IMR-90 (cell line): ENCODE measurements around the gene NAV2. TPM values are rescaled to one million over a fixed set of nuclear protein-coding genes. Genes with fewer than 3 reads are reported as not detected.

ENCODE experiments used
- ATAC-seq: fragments of 200-7000 bp; cut with Tn5 transposase; 2 replicates; pipeline ENCODE4 v1.9.1; 2020; ENCODE audit warnings: low read depth, mild to moderate bottlenecking, moderate library complexity
- BruUV-seq: library from RNA; stranded (reverse); fragments of 400-500 nt; replicated peaks from 2 replicates; lab custom pipeline; 2021; lab: Mats Ljungman, UMichigan
- CTCF ChIA-PET: fragments of 300-600 bp; formaldehyde crosslinking; extraction: SDS; loops from one replicate; lab custom pipeline; 2021; ENCODE audit warnings: antibody characterized with exemption; lab: Yijun Ruan, JAX
- POLR2A ChIA-PET: fragments of 300-600 bp; sonication (Branson Sonifier 250); formaldehyde crosslinking; loops from one replicate; lab custom pipeline; 2022; ENCODE audit warnings: antibody characterized with exemption; ENCODE audit not compliant: unreplicated experiment; lab: Charles Lee
- DNase-seq: peaks from one replicate; pipeline ENCODE4 v3.0.0; 2013
- H2AFZ ChIP-seq: replicated peaks from 2 replicates; pipeline ENCODE3; 2013; ENCODE audit warnings: low read length, mild to moderate bottlenecking; ENCODE audit not compliant: poor library complexity
- H2AK5ac ChIP-seq: 2 replicates; pipeline ENCODE4 v1.6.1; 2013; ENCODE audit warnings: low read depth, low read length, inconsistent platforms
- H2AK9ac ChIP-seq: replicated peaks from 2 replicates; pipeline ENCODE3; 2013; ENCODE audit warnings: mild to moderate bottlenecking, low read depth, low read length, moderate library complexity; ENCODE audit not compliant: poor library complexity
- H2BK120ac ChIP-seq: 2 replicates; pipeline ENCODE4 v1.6.1; 2013; ENCODE audit warnings: low read depth, low read length, inconsistent platforms
- H2BK15ac ChIP-seq: 3 replicates; pipeline ENCODE4 v1.6.1; 2013; ENCODE audit warnings: low read depth, low read length, inconsistent platforms
- H2BK20ac ChIP-seq: 2 replicates; pipeline ENCODE4 v1.6.1; 2013; ENCODE audit warnings: low read depth, mild to moderate bottlenecking, inconsistent platforms, low read length, moderate library complexity
- H2BK5ac ChIP-seq: 2 replicates; pipeline ENCODE4 v1.6.1; 2013; ENCODE audit warnings: mild to moderate bottlenecking, low read depth, low read length, inconsistent platforms; ENCODE audit not compliant: poor library complexity, severe bottlenecking
- H3K14ac ChIP-seq: replicated peaks from 2 replicates; pipeline ENCODE4 v1.6.1; 2013; ENCODE audit warnings: low read depth, low read length, inconsistent platforms
- H3K18ac ChIP-seq: 2 replicates; pipeline ENCODE4 v1.6.1; 2013; ENCODE audit warnings: low read depth, low read length, control low read depth
- H3K23ac ChIP-seq: 2 replicates; pipeline ENCODE4 v1.6.1; 2013; ENCODE audit warnings: low read depth, low read length, inconsistent platforms
- H3K27ac ChIP-seq: 2 replicates; pipeline ENCODE4 v1.5.1; 2013; ENCODE audit warnings: mild to moderate bottlenecking, control low read depth, low read length; ENCODE audit not compliant: insufficient read depth
- H3K27me3 ChIP-seq: 2 replicates; pipeline ENCODE4 v1.6.1; 2013; ENCODE audit warnings: low read length; ENCODE audit not compliant: control insufficient read depth, insufficient read depth
- H3K36me3 ChIP-seq: 2 replicates; pipeline ENCODE4 v1.6.1; 2013; ENCODE audit warnings: low read length, mixed read lengths; ENCODE audit not compliant: control insufficient read depth, insufficient read depth
- H3K4ac ChIP-seq: 2 replicates; pipeline ENCODE4 v1.6.1; 2013; ENCODE audit warnings: low read depth, low read length, inconsistent platforms
- H3K4me1 ChIP-seq: 2 replicates; pipeline ENCODE4 v1.6.1; 2013; ENCODE audit warnings: low read length, mixed read lengths; ENCODE audit not compliant: control insufficient read depth, insufficient read depth
- H3K4me2 ChIP-seq: 2 replicates; pipeline ENCODE4 v1.6.1; 2013; ENCODE audit warnings: low read depth, mild to moderate bottlenecking, control low read depth, low read length, moderate library complexity
- H3K4me3 ChIP-seq: 2 replicates; pipeline ENCODE4 v1.5.1; 2013; ENCODE audit warnings: low read depth, mild to moderate bottlenecking, control low read depth, low read length, moderate library complexity; ENCODE audit not compliant: insufficient read depth
- H3K56ac ChIP-seq: 2 replicates; pipeline ENCODE4 v1.6.1; 2013; ENCODE audit warnings: low read length, inconsistent platforms; ENCODE audit not compliant: insufficient read depth; ENCODE audit errors: extremely low read depth
- H3K79me1 ChIP-seq, 2 experiments: 2 replicates each; pipeline ENCODE4 v1.6.1; 2013; ENCODE audit warnings: low read length in 2 of 2, inconsistent platforms in 1 of 2, low read depth in 1 of 2
- H3K9ac ChIP-seq: 2 replicates; pipeline ENCODE4 v1.6.1; 2013; ENCODE audit warnings: low read depth, low read length, control low read depth
- H3K9me1 ChIP-seq: 2 replicates; pipeline ENCODE4 v1.6.1; 2013; ENCODE audit warnings: low read length, inconsistent platforms; ENCODE audit not compliant: insufficient read depth
- H3K9me3 ChIP-seq: 2 replicates; pipeline ENCODE4 v1.6.1; 2013; ENCODE audit warnings: low read length; ENCODE audit not compliant: control insufficient read depth, insufficient read depth
- H4K20me1 ChIP-seq: 2 replicates; pipeline ENCODE4 v1.6.1; 2013; ENCODE audit warnings: low read length, inconsistent platforms; ENCODE audit not compliant: insufficient read depth
- H4K5ac ChIP-seq: 2 replicates; pipeline ENCODE4 v1.6.1; 2013; ENCODE audit warnings: mild to moderate bottlenecking, low read depth, low read length, control low read depth
- H4K8ac ChIP-seq, 2 experiments: 2 replicates each; pipeline ENCODE4 v1.6.1; 2013; ENCODE audit warnings: low read depth in 2 of 2, low read length in 2 of 2, control low read depth in 1 of 2, inconsistent platforms in 1 of 2
- H4K91ac ChIP-seq: 2 replicates; pipeline ENCODE4 v1.6.1; 2013; ENCODE audit warnings: low read depth, low read length, inconsistent platforms; ENCODE audit not compliant: insufficient read depth
- CEBPB ChIP-seq: IDR thresholded peaks from 2 replicates; pipeline ENCODE4 v1.6.1; 2012; ENCODE audit warnings: low read depth, low read length, improper control_type of control experiment
- CHD1 ChIP-seq: IDR thresholded peaks from 2 replicates; pipeline ENCODE4 v1.6.1; 2012; ENCODE audit warnings: low read depth, low read length, improper control_type of control experiment
- MAFK ChIP-seq: IDR thresholded peaks from 2 replicates; pipeline ENCODE4 v1.6.1; 2012; ENCODE audit warnings: low read depth, low read length, improper control_type of control experiment
- MXI1 ChIP-seq: IDR thresholded peaks from 2 replicates; pipeline ENCODE4 v1.6.1; 2012; ENCODE audit warnings: low read depth, mild to moderate bottlenecking, low read length, moderate library complexity, borderline replicate concordance
- RAD21 ChIP-seq: IDR thresholded peaks from 2 replicates; pipeline ENCODE4 v1.6.1; 2012; ENCODE audit warnings: low read length, improper control_type of control experiment
- RFX5 ChIP-seq: IDR thresholded peaks from 2 replicates; pipeline ENCODE4 v1.8.0; 2012; ENCODE audit warnings: low read depth, mild to moderate bottlenecking, low read length, moderate library complexity
- WGBS, 2 experiments: methylation state at CpG; one replicate each; pipeline versions ENCODE4 v1.1.5 to v1.1.7; 2013; ENCODE audit warnings: missing lambda C conversion rate in 2 of 2; ENCODE audit not compliant: insufficient read length in 1 of 2; ENCODE audit errors: extremely low coverage in 2 of 2; 5-methylcytosine and 5-hydroxymethylcytosine counted together
- dilution Hi-C: fragments of 300-500 bp; cut with HindIII; formaldehyde crosslinking; loops from one replicate; pipeline ENCODE4 v1.14.3; 2018; ENCODE audit warnings: low sequenced_read_pairs; ENCODE audit not compliant: unreplicated experiment
- in situ Hi-C: fragments of 300-500 bp; cut with MboI; formaldehyde crosslinking; loops from 3 replicates; pipeline ENCODE4 v1.14.3; 2019; ENCODE audit warnings: low sequenced_read_pairs, inconsistent platforms, mixed read lengths
- intact Hi-C: fragments of 100-400 bp; cut with micrococcal nuclease; formaldehyde crosslinking; loops from 2 replicates; pipeline ENCODE4 v1.10.0; 2022
- polyA plus RNA-seq, 3 experiments: library from polyadenylated mRNA; depleted of rRNA; stranded (reverse); fragments of >200 nt; gene quantifications; 2 replicates each; pipeline ENCODE4 v1.2.3, GENCODE V29; 2012; ENCODE audit warnings: low replicate concordance in 1 of 3
- total RNA-seq: library from RNA; depleted of rRNA; stranded (reverse); fragments of >200 nt; gene quantifications from 2 replicates; pipeline ENCODE4 v1.2.3, GENCODE V29; 2012

NAV2 gene
- total and polyA plus RNA-seq, 2 of the 4 experiments (the other 2 are of a cell fraction): 4.5 to 12.6 TPM

- WGBS, 2 experiments: no CpG with 5 or more reads among the region's 1 CpG
- no peak for DNase-seq
- Histone ChIP-seq H2AK5ac (no peak overlapping the region), H3K18ac (no peak overlapping the region), H3K23ac (no peak overlapping the region), H3K4me2 (no peak overlapping the region), H4K8ac (no peak overlapping the region), H3K4ac (no peak overlapping the region), H3K56ac (no peak overlapping the region), H3K9me1 (peaks cover 11% of the 10 kb centered on the region), H4K91ac (no peak overlapping the region), H3K9ac (no peak overlapping the region), H2BK20ac (no peak overlapping the region), H4K5ac (no peak overlapping the region), H3K14ac (no peak overlapping the region), H3K27me3 (no peaks in the 10 kb centered on the region), H2AK9ac (no peak overlapping the region), H2BK15ac (no peak overlapping the region), H2BK120ac (no peak overlapping the region), H3K36me3 (no peaks in the 10 kb centered on the region), H2AFZ (no peak overlapping the region), H3K4me3 (no peak overlapping the region), H3K9me3 (no peaks in the 10 kb centered on the region), H2BK5ac (no peak overlapping the region), H4K20me1 (0 out of 2 replicates have a peak, but pooled peaks cover 5% of the 10 kb centered on the region), H3K79me1 (peaks cover 25 to 26% of the 10 kb centered on the region in 2 experiments; a peak in 3 of 4 replicates), H3K27ac (no peak overlapping the region), H3K4me1 (peaks cover 13% of the 10 kb centered on the region)
- intact Hi-C loops (no loop called here), dilution Hi-C loops (no loop called here), in situ Hi-C loops (no loop called here)
- no peak for ATAC-seq
- POLR2A ChIA-PET: no interaction called here
- CTCF ChIA-PET: interaction anchor here (0.7 kb wide), 1 partner anchor 285 kb away, joined by 3 read pairs; no protein-coding TSS in a partner anchor
- no TSS peak for BruUV-seq
- TF ChIP-seq MAFK (no peak), RAD21 (no peak), MXI1 (no peak), CEBPB (no peak), RFX5 (no peak), CHD1 (no peak)
These were observed 211.0 kb downstream of the NAV2 start for GRCh38 chr11:19923626-19924025.
